HG02840 (cell line): Measurements from ENCODE around the gene SLC16A8.

Experiments
- ATAC-seq: cut with Tn5 transposase; IDR thresholded peaks from one replicate; pipeline ENCODE4 v1.9.1; 2021; ENCODE audit warnings: mild to moderate bottlenecking, moderate library complexity, moderate number of reproducible peaks; ENCODE audit not compliant: unreplicated experiment, low FRiP score

Gene SLC16A8

GRCh38 chr22:38032681-38033521 lies 51.1 kb downstream of the SLC16A8 start:
- no peak for ATAC-seq

GRCh38 chr22:38031491-38031890 lies 52.5 kb downstream of the SLC16A8 start:
- ATAC-seq: no peak

GRCh38 chr22:38030311-38031133 lies 53.5 kb downstream of the SLC16A8 start:
- no peak for ATAC-seq

- ATAC-seq: no peak
Observed at GRCh38 chr22:38029901-38030300, 54.1 kb downstream of the SLC16A8 start.

- ATAC-seq: no peak
Observed at GRCh38 chr22:38029370-38029769, 54.6 kb downstream of the SLC16A8 start.

- ATAC-seq: no peak
Observed at GRCh38 chr22:38028344-38029130, 55.4 kb downstream of the SLC16A8 start.
